ENCODE measurements around the gene ARPC5. TPM values are rescaled to one million over a fixed set of nuclear protein-coding genes. Genes with fewer than 3 reads are reported as not detected.
A peak's percentile ranks its signal among the peaks of the same experiment; 100 is the strongest.

Gene ARPC5
- total and polyA plus RNA-seq, 9 of the 15 experiments (the other 6 are each of a cell fraction or from before 2014, with no cell fraction given) = 71.8 to 150 (median 91.6) TPM

GRCh38 chr1:183590244-183591191, 45.1 kb downstream of the ARPC5 start, which contains the start of gene NCF2 (continued):
- TF ChIP-seq, protein P1, sequence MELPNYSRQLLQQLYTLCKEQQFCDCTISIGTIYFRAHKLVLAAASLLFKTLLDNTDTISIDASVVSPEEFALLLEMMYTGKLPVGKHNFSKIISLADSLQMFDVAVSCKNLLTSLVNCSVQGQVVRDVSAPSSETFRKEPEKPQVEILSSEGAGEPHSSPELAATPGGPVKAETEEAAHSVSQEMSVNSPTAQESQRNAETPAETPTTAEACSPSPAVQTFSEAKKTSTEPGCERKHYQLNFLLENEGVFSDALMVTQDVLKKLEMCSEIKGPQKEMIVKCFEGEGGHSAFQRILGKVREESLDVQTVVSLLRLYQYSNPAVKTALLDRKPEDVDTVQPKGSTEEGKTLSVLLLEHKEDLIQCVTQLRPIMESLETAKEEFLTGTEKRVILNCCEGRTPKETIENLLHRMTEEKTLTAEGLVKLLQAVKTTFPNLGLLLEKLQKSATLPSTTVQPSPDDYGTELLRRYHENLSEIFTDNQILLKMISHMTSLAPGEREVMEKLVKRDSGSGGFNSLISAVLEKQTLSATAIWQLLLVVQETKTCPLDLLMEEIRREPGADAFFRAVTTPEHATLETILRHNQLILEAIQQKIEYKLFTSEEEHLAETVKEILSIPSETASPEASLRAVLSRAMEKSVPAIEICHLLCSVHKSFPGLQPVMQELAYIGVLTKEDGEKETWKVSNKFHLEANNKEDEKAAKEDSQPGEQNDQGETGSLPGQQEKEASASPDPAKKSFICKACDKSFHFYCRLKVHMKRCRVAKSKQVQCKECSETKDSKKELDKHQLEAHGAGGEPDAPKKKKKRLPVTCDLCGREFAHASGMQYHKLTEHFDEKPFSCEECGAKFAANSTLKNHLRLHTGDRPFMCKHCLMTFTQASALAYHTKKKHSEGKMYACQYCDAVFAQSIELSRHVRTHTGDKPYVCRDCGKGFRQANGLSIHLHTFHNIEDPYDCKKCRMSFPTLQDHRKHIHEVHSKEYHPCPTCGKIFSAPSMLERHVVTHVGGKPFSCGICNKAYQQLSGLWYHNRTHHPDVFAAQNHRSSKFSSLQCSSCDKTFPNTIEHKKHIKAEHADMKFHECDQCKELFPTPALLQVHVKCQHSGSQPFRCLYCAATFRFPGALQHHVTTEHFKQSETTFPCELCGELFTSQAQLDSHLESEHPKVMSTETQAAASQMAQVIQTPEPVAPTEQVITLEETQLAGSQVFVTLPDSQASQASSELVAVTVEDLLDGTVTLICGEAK (IDR thresholded peaks at IDR 0.05) = no peak
- TF ChIP-seq, protein P1 (CRISPR knock-in tag; IDR thresholded peaks at IDR 0.05) = no peak
- TF ChIP-seq ZFP91 (CRISPR knock-in tag; IDR thresholded peaks at IDR 0.05) = no peak
- no peak for TF ChIP-seq THRAP3 (IDR thresholded peaks at IDR 0.05; ENCODE audit: borderline replicate concordance)
- TF ChIP-seq HMG20B (CRISPR knock-in tag; IDR thresholded peaks at IDR 0.05) = no peak
- TF ChIP-seq SPI1 (IDR thresholded peaks at IDR 0.05; ENCODE audit: borderline replicate concordance, low read depth, low read length) = peak; percentile 88
- TF ChIP-seq, protein P2, sequence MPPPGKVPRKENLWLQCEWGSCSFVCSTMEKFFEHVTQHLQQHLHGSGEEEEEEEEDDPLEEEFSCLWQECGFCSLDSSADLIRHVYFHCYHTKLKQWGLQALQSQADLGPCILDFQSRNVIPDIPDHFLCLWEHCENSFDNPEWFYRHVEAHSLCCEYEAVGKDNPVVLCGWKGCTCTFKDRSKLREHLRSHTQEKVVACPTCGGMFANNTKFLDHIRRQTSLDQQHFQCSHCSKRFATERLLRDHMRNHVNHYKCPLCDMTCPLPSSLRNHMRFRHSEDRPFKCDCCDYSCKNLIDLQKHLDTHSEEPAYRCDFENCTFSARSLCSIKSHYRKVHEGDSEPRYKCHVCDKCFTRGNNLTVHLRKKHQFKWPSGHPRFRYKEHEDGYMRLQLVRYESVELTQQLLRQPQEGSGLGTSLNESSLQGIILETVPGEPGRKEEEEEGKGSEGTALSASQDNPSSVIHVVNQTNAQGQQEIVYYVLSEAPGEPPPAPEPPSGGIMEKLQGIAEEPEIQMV (tag; conservative IDR thresholded peaks at IDR 0.05; ENCODE audit: low read depth) = no peak
- no peak for TF ChIP-seq MYBL2 (IDR thresholded peaks at IDR 0.05; ENCODE audit: low read depth)
- no peak for TF ChIP-seq MYBL2 (CRISPR knock-in tag; IDR thresholded peaks at IDR 0.05; ENCODE audit: borderline replicate concordance)
- TF ChIP-seq TCF7L2 (IDR thresholded peaks at IDR 0.05; ENCODE audit: low read depth, low read length) = no peak
- no peak for TF ChIP-seq CEBPB (tag; IDR thresholded peaks at IDR 0.05)
- no peak for TF ChIP-seq NCOR1 (IDR thresholded peaks at IDR 0.05)

Data from K562 (cell line).